ENCODE measurements around the gene SREBF2.
A peak's percentile ranks its signal among the peaks of the same experiment; 100 is the strongest.

Gene SREBF2

DNA sequence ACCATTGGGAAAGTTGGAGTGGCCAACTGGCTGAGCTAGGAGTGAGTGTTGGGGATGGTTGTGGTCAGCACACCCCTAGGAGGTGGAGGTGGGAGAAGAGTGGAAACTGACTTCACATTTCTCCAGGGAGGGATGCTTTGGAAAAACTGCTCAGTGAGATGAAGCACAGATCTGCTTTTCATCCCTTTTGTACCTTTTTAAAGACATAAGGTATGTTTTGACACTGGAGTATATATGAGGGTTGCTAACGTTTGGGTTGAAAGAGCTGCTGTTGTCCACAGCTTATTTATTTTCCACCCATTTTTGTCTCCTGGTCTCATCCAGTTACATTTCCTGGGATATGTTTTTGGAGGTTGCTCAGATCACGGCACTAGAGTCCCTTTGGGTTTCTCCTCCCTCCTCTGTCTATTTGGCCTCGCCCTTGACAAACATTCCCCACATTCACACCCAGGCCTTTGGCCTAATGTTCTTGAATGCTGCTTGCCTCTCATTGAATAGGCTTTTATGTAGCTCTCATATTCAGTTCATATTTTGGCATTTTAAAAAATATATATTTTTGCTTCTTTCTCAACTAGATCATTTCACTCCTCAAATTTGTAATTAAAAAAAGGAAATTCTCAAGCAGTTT lies 8.3 kb downstream of the SREBF2 start:
- no peak for DNase-seq
- no peaks in the 10 kb centered on the region for H3K9me3 Mint-ChIP-seq
- H3K36me3 Mint-ChIP-seq (ENCODE audit: low read depth) = peaks cover 61% of the 10 kb centered on the region
- H3K27me3 Mint-ChIP-seq (ENCODE audit: low read depth, poor library complexity) = no peaks in the 10 kb centered on the region
- peaks cover 58% of the 10 kb centered on the region for H3K4me1 Mint-ChIP-seq
- H3K4me3 Mint-ChIP-seq = no peak overlapping the region
- peak overlapping the region; percentile 82 for H3K27ac Mint-ChIP-seq
- TF ChIP-seq, protein P1, sequence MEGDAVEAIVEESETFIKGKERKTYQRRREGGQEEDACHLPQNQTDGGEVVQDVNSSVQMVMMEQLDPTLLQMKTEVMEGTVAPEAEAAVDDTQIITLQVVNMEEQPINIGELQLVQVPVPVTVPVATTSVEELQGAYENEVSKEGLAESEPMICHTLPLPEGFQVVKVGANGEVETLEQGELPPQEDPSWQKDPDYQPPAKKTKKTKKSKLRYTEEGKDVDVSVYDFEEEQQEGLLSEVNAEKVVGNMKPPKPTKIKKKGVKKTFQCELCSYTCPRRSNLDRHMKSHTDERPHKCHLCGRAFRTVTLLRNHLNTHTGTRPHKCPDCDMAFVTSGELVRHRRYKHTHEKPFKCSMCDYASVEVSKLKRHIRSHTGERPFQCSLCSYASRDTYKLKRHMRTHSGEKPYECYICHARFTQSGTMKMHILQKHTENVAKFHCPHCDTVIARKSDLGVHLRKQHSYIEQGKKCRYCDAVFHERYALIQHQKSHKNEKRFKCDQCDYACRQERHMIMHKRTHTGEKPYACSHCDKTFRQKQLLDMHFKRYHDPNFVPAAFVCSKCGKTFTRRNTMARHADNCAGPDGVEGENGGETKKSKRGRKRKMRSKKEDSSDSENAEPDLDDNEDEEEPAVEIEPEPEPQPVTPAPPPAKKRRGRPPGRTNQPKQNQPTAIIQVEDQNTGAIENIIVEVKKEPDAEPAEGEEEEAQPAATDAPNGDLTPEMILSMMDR (IDR thresholded peaks at IDR 0.05) = no peak

GRCh38 chr22:41842996-41843970 lies 10.4 kb downstream of the SREBF2 start:
- H3K27me3 Mint-ChIP-seq (ENCODE audit: low read depth, poor library complexity) = no peaks in the 10 kb centered on the region
- H3K36me3 Mint-ChIP-seq (ENCODE audit: low read depth) = peaks cover 58% of the 10 kb centered on the region
- H3K9me3 Mint-ChIP-seq = no peaks in the 10 kb centered on the region
- no peak overlapping the region for H3K4me3 Mint-ChIP-seq
- TF ChIP-seq, protein P1 (IDR thresholded peaks at IDR 0.05) = no peak
- no peak for DNase-seq
- H3K27ac Mint-ChIP-seq = no peak overlapping the region
- peaks cover 54% of the 10 kb centered on the region for H3K4me1 Mint-ChIP-seq

GRCh38 chr22:41844036-41844435 lies 11.1 kb downstream of the SREBF2 start:
- Mint-ChIP-seq H3K36me3 (ENCODE audit: low read depth) (peaks cover 57% of the 10 kb centered on the region), H3K27ac (peak overlapping the region; percentile 89), H3K9me3 (no peaks in the 10 kb centered on the region), H3K4me1 (peaks cover 48% of the 10 kb centered on the region), H3K4me3 (no peak overlapping the region), H3K27me3 (ENCODE audit: low read depth, poor library complexity) (no peaks in the 10 kb centered on the region)
- TF ChIP-seq, protein P1 (IDR thresholded peaks at IDR 0.05) = no peak
- no peak for DNase-seq

DNA sequence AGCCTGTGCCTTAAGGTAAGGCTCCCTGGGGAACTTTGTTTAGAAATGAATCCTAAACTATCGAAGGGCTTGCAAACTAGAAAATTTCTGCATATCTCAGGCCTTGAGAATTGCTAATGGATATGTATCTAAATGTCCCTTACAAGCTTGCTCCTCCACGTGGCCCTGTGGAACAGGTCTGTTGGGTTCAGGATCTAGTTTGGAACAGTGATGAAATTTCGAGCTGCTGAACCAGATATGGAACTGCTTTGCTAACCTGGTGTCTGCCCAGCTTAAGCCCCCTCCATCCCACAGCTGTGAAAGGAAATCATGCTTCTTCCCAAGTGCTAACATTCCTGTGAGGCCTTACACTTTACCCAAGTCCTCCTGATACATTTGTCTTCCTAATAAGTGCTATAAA lies 11.6 kb downstream of the SREBF2 start:
- no peak for DNase-seq
- Mint-ChIP-seq H3K9me3 (no peaks in the 10 kb centered on the region), H3K4me1 (peaks cover 43% of the 10 kb centered on the region), H3K27ac (peak overlapping the region; percentile 89), H3K36me3 (ENCODE audit: low read depth) (peaks cover 57% of the 10 kb centered on the region), H3K27me3 (ENCODE audit: low read depth, poor library complexity) (no peaks in the 10 kb centered on the region), H3K4me3 (no peak overlapping the region)
- TF ChIP-seq, protein P1 (IDR thresholded peaks at IDR 0.05) = no peak

- DNase-seq = no peak
- Mint-ChIP-seq H3K36me3 (ENCODE audit: low read depth) (peaks cover 59% of the 10 kb centered on the region), H3K27me3 (ENCODE audit: low read depth, poor library complexity) (no peaks in the 10 kb centered on the region), H3K4me3 (no peak overlapping the region), H3K4me1 (peaks cover 37% of the 10 kb centered on the region), H3K9me3 (no peaks in the 10 kb centered on the region), H3K27ac (peak overlapping the region; percentile 96)
- TF ChIP-seq, protein P1 (IDR thresholded peaks at IDR 0.05) = no peak
Measured at GRCh38 chr22:41845380-41846267, 12.7 kb downstream of the SREBF2 start.
